ENCODE measurements around the gene SLITRK6.

SLITRK6 gene

GRCh38 chr13:85798556-85798955, 663 bp downstream of the SLITRK6 start:
- no CpG with 5 or more reads among the region's 3 CpGs for WGBS (ENCODE audit: extremely low coverage, insufficient coverage, insufficient read length)
- Histone ChIP-seq H3K23ac (ENCODE audit: low read length) (no peak overlapping the region), H3K4me1 (ENCODE audit: control insufficient read depth in 1 of 2, insufficient read depth in 2 of 2, low read length in 2 of 2) (peaks cover 0 to 2% of the 10 kb centered on the region in 2 experiments), H4K91ac (ENCODE audit: low read depth, low read length) (no peak overlapping the region), H3K4me3 (ENCODE audit: low read depth, low read length) (no peak overlapping the region), H3K27ac (ENCODE audit: low read depth, low read length) (no peak overlapping the region), H4K12ac (ENCODE audit: low read depth, low read length) (no peak overlapping the region), H2AFZ (ENCODE audit: insufficient read depth, low read length, poor library complexity) (no peak overlapping the region), H3K27me3 (ENCODE audit: insufficient read depth, low read length) (no peaks in the 10 kb centered on the region), H4K8ac (ENCODE audit: low read depth, low read length) (no peak overlapping the region), H3K4me2 (ENCODE audit: low read length) (peak overlapping the region; percentile 45), H3K79me2 (ENCODE audit: control insufficient read depth, insufficient read depth, low read length, poor library complexity) (no peaks in the 10 kb centered on the region), H2AK5ac (ENCODE audit: low read length) (no peak overlapping the region), H3K36me3 (ENCODE audit: control insufficient read depth in 1 of 2, insufficient read depth in 2 of 2, low read length in 2 of 2) (peaks cover 0 to 16% of the 10 kb centered on the region in 2 experiments), H3K79me1 (ENCODE audit: low read length) (no peaks in the 10 kb centered on the region), H3K9me3 (ENCODE audit: insufficient read depth, low read depth, low read length) (no peaks in the 10 kb centered on the region), H3K9ac (ENCODE audit: low read length) (no peak overlapping the region), H3K14ac (ENCODE audit: low read length) (no peak overlapping the region), H3K18ac (ENCODE audit: low read length) (no peak overlapping the region), H2BK120ac (ENCODE audit: insufficient read depth, low read length, poor library complexity) (no peak overlapping the region), H2BK12ac (ENCODE audit: low read length) (no peak overlapping the region), H3K4ac (ENCODE audit: low read depth, low read length) (no peak overlapping the region), H2BK5ac (ENCODE audit: low read depth, low read length, poor library complexity) (no peak overlapping the region)
- DNase-seq = no peak

- Histone ChIP-seq H4K91ac (ENCODE audit: low read depth, low read length) (no peak overlapping the region), H4K12ac (ENCODE audit: low read depth, low read length) (no peak overlapping the region), H4K8ac (ENCODE audit: low read depth, low read length) (no peak overlapping the region), H3K14ac (ENCODE audit: low read length) (no peak overlapping the region), H2BK5ac (ENCODE audit: low read depth, low read length, poor library complexity) (no peak overlapping the region), H3K9ac (ENCODE audit: low read length) (no peak overlapping the region), H2AK5ac (ENCODE audit: low read length) (no peak overlapping the region), H2BK120ac (ENCODE audit: insufficient read depth, low read length, poor library complexity) (no peak overlapping the region), H3K36me3 (ENCODE audit: control insufficient read depth in 1 of 2, insufficient read depth in 2 of 2, low read length in 2 of 2) (peaks cover 0 to 16% of the 10 kb centered on the region in 2 experiments), H3K23ac (ENCODE audit: low read length) (no peak overlapping the region), H3K18ac (ENCODE audit: low read length) (no peak overlapping the region), H3K4me1 (ENCODE audit: control insufficient read depth in 1 of 2, insufficient read depth in 2 of 2, low read length in 2 of 2) (peaks cover 0 to 2% of the 10 kb centered on the region in 2 experiments), H2BK12ac (ENCODE audit: low read length) (no peak overlapping the region), H3K79me1 (ENCODE audit: low read length) (no peaks in the 10 kb centered on the region), H3K27me3 (ENCODE audit: insufficient read depth, low read length) (no peaks in the 10 kb centered on the region), H3K9me3 (ENCODE audit: insufficient read depth, low read depth, low read length) (no peaks in the 10 kb centered on the region), H3K4ac (ENCODE audit: low read depth, low read length) (no peak overlapping the region), H3K4me3 (ENCODE audit: low read depth, low read length) (no peak overlapping the region), H3K79me2 (ENCODE audit: control insufficient read depth, insufficient read depth, low read length, poor library complexity) (no peaks in the 10 kb centered on the region), H3K27ac (ENCODE audit: low read depth, low read length) (no peak overlapping the region), H2AFZ (ENCODE audit: insufficient read depth, low read length, poor library complexity) (no peak overlapping the region), H3K4me2 (ENCODE audit: low read length) (no peak overlapping the region)
- DNase-seq = no peak
- WGBS (ENCODE audit: extremely low coverage, insufficient coverage, insufficient read length) = no CpG with 5 or more reads among the region's 4 CpGs
Observed at GRCh38 chr13:85797311-85797710, 1.9 kb downstream of the SLITRK6 start.

- H3K4ac ChIP-seq (ENCODE audit: low read depth, low read length) = no peak overlapping the region
Observed at GRCh38 chr13:85785205-85785604, 14.0 kb downstream of the SLITRK6 start.

GRCh38 chr13:85772367-85772766, 26.9 kb downstream of the SLITRK6 start:
- Histone ChIP-seq H2BK12ac (ENCODE audit: low read length) (no peak overlapping the region), H3K14ac (ENCODE audit: low read length) (no peak overlapping the region), H3K4me2 (ENCODE audit: low read length) (no peak overlapping the region), H3K9ac (ENCODE audit: low read length) (no peak overlapping the region), H4K12ac (ENCODE audit: low read depth, low read length) (no peak overlapping the region), H3K27ac (ENCODE audit: low read depth, low read length) (no peak overlapping the region), H2BK5ac (ENCODE audit: low read depth, low read length, poor library complexity) (no peak overlapping the region), H4K8ac (ENCODE audit: low read depth, low read length) (no peak overlapping the region), H3K27me3 (ENCODE audit: insufficient read depth, low read length) (no peaks in the 10 kb centered on the region), H2BK120ac (ENCODE audit: insufficient read depth, low read length, poor library complexity) (no peak overlapping the region), H3K4me3 (ENCODE audit: low read depth, low read length) (no peak overlapping the region), H2AFZ (ENCODE audit: insufficient read depth, low read length, poor library complexity) (no peak overlapping the region), H3K23ac (ENCODE audit: low read length) (no peak overlapping the region), H3K4me1 (ENCODE audit: control insufficient read depth in 1 of 2, insufficient read depth in 2 of 2, low read length in 2 of 2) (no peaks in the 10 kb centered on the region), H3K36me3 (ENCODE audit: control insufficient read depth in 1 of 2, insufficient read depth in 2 of 2, low read length in 2 of 2) (no peaks in the 10 kb centered on the region), H3K4ac (ENCODE audit: low read depth, low read length) (no peak overlapping the region), H3K79me2 (ENCODE audit: control insufficient read depth, insufficient read depth, low read length, poor library complexity) (no peaks in the 10 kb centered on the region), H2AK5ac (ENCODE audit: low read length) (no peak overlapping the region), H4K91ac (ENCODE audit: low read depth, low read length) (no peak overlapping the region), H3K9me3 (ENCODE audit: insufficient read depth, low read depth, low read length) (no peaks in the 10 kb centered on the region), H3K18ac (ENCODE audit: low read length) (no peak overlapping the region), H3K79me1 (ENCODE audit: low read length) (no peaks in the 10 kb centered on the region)
- no CpG with 5 or more reads among the region's 3 CpGs for WGBS (ENCODE audit: extremely low coverage, insufficient coverage, insufficient read length)
- peak in 1 of 2 donors; percentile 16 for DNase-seq

More at GRCh38 chr13:85785205-85785604, 14.0 kb downstream of the SLITRK6 start:
- DNase-seq = no peak
- Histone ChIP-seq H3K18ac (ENCODE audit: low read length) (no peak overlapping the region), H3K14ac (ENCODE audit: low read length) (no peak overlapping the region), H2AFZ (ENCODE audit: insufficient read depth, low read length, poor library complexity) (no peak overlapping the region), H4K12ac (ENCODE audit: low read depth, low read length) (no peak overlapping the region), H3K9ac (ENCODE audit: low read length) (no peak overlapping the region), H2AK5ac (ENCODE audit: low read length) (no peak overlapping the region), H3K4me1 (ENCODE audit: control insufficient read depth in 1 of 2, insufficient read depth in 2 of 2, low read length in 2 of 2) (no peaks in the 10 kb centered on the region), H2BK5ac (ENCODE audit: low read depth, low read length, poor library complexity) (no peak overlapping the region), H4K8ac (ENCODE audit: low read depth, low read length) (no peak overlapping the region), H3K9me3 (ENCODE audit: insufficient read depth, low read depth, low read length) (no peaks in the 10 kb centered on the region), H3K27ac (ENCODE audit: low read depth, low read length) (no peak overlapping the region), H2BK12ac (ENCODE audit: low read length) (no peak overlapping the region), H3K27me3 (ENCODE audit: insufficient read depth, low read length) (no peaks in the 10 kb centered on the region), H3K23ac (ENCODE audit: low read length) (no peak overlapping the region), H3K79me2 (ENCODE audit: control insufficient read depth, insufficient read depth, low read length, poor library complexity) (no peaks in the 10 kb centered on the region), H3K4me2 (ENCODE audit: low read length) (no peak overlapping the region), H2BK120ac (ENCODE audit: insufficient read depth, low read length, poor library complexity) (no peak overlapping the region), H3K4me3 (ENCODE audit: low read depth, low read length) (no peak overlapping the region), H3K79me1 (ENCODE audit: low read length) (no peaks in the 10 kb centered on the region), H4K91ac (ENCODE audit: low read depth, low read length) (no peak overlapping the region), H3K36me3 (ENCODE audit: control insufficient read depth in 1 of 2, insufficient read depth in 2 of 2, low read length in 2 of 2) (no peaks in the 10 kb centered on the region)
- no CpG with 5 or more reads among the region's 3 CpGs for WGBS (ENCODE audit: extremely low coverage, insufficient coverage, insufficient read length)
